IPS-15b (cell line): ENCODE results near the gene CD163.

Source experiments
- H3K27me3 ChIP-seq: one replicate; pipeline ENCODE4 v1.6.1; 2013; ENCODE audit warnings: low read length; ENCODE audit not compliant: control insufficient read depth, insufficient read depth
- H3K36me3 ChIP-seq: one replicate; pipeline ENCODE4 v1.6.1; 2013; ENCODE audit warnings: low read length; ENCODE audit not compliant: control insufficient read depth, insufficient read depth
- H3K4me1 ChIP-seq: one replicate; pipeline ENCODE4 v1.6.1; 2013; ENCODE audit warnings: mild to moderate bottlenecking, low read length; ENCODE audit not compliant: control insufficient read depth, insufficient read depth
- H3K4me3 ChIP-seq: one replicate; pipeline ENCODE4 v1.5.1; 2013; ENCODE audit warnings: low read depth, low read length
- H3K9ac ChIP-seq: one replicate; pipeline ENCODE4 v1.6.1; 2013; ENCODE audit warnings: low read depth, mild to moderate bottlenecking, low read length
- H3K9me3 ChIP-seq: one replicate; pipeline ENCODE4 v1.6.1; 2013; ENCODE audit warnings: mild to moderate bottlenecking, low read length; ENCODE audit not compliant: control insufficient read depth, insufficient read depth

The CD163 gene

DNA sequence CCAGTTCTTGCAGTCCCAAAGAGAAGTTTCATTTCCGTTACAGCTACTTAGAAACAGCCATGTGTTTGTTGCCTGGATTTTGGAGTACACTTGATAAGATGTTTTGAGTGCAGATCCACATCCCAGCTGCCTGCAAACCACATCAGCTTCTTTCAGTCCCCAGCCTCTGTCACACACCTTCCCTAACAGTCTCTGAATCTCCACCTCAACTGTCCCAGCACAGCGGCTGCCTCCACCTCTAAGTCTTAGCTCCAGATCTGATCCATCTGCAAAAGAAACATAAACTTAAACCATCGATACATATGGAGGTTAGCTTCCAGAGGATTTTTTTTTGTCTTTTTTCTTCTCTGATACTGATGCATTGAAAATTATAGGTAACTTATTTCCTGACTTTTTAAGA lies 8.4 kb downstream of the CD163 start:
- Histone ChIP-seq H3K9ac (no peak overlapping the region), H3K9me3 (no peaks in the 10 kb centered on the region), H3K36me3 (no peaks in the 10 kb centered on the region), H3K4me1 (peaks cover 3% of the 10 kb centered on the region), H3K4me3 (no peak overlapping the region), H3K27me3 (no peaks in the 10 kb centered on the region)

DNA sequence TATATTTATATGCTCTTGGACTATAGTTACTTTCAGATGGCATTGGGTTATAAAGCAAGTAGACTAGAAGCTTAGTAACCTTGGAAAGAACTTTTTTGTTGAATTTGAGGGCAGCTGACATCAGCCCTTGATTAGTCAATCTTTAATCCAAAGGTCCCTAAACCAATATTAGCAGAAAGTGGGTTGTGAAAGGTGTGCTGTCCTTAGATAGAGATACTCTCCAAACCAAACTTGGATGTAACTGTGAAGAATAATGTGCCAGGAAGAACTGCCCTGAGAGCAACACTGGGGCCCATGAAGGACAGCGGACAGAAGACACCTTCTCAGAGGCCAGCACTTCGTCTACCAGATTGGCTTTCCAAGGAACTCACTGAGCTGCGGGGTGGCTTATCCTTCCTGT lies 10.6 kb downstream of the CD163 start:
- no peak overlapping the region for H3K4me3 ChIP-seq
- H3K36me3 ChIP-seq = no peaks in the 10 kb centered on the region
- no peaks in the 10 kb centered on the region for H3K9me3 ChIP-seq
- no peaks in the 10 kb centered on the region for H3K27me3 ChIP-seq
- H3K4me1 ChIP-seq = peaks cover 3% of the 10 kb centered on the region
- no peak overlapping the region for H3K9ac ChIP-seq

DNA sequence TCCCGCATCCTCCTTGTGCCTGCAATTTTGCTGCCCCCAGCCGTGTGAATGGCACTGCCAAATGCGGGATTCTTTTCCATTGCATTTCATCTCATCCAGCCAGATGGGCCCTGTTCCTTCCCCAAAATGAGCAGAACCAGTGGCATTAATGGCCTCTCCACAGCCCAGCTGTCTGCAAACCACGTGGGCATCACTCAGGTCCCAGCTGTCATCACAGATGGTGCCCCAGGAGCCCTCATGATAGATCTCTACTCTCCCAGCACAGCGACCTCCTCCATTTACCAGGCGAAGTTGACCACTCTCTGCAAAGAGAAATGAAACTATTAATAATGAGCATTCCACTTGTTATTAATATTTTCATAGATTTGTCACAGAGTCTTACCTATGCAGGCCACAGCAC lies 17.1 kb downstream of the CD163 start:
- Histone ChIP-seq H3K4me3 (no peak overlapping the region), H3K9ac (no peak overlapping the region), H3K4me1 (no peaks in the 10 kb centered on the region), H3K9me3 (no peaks in the 10 kb centered on the region), H3K36me3 (no peaks in the 10 kb centered on the region), H3K27me3 (no peaks in the 10 kb centered on the region)

DNA sequence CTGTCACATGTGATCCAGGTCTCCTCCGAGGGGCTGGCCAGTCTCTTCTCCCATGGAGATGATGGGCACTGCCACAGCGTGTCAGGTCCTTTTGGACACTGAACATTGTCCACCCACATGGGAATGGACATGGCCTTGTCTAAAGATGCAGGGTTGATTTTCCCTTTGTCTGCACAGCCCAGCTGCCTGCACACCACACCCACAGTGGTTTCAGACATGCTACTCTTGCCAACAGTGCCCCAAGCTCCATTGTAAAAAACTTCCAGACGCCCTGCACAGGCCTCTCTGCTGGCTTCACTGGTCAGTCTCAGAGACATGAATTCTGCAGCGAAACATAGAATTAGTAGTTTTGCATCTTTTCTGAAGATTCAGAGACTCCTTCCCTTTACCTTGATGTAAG lies 18.5 kb downstream of the CD163 start:
- Histone ChIP-seq H3K36me3 (no peaks in the 10 kb centered on the region), H3K27me3 (no peaks in the 10 kb centered on the region), H3K9ac (no peak overlapping the region), H3K4me1 (no peaks in the 10 kb centered on the region), H3K4me3 (no peak overlapping the region), H3K9me3 (no peaks in the 10 kb centered on the region)

DNA sequence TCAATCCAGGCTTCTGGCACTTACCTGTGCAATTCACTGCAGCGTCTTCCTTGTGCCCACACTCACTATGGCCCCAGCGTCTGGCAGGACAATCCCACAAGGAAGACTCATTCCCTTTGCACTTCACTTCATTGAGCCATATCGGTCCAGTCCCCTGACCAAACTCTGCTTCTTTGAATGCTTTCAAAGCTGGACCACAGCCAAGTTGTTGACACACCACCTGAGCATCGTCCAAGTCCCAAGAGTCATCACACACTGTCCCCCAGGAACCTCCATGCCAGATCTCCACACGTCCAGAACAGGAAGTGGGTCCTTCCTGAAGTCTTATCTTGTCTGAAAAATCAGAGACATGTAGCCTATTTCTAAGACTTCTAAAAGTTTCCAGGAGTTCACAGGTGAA lies 20.2 kb downstream of the CD163 start:
- Histone ChIP-seq H3K9ac (no peak overlapping the region), H3K36me3 (no peaks in the 10 kb centered on the region), H3K9me3 (no peaks in the 10 kb centered on the region), H3K27me3 (no peaks in the 10 kb centered on the region), H3K4me3 (no peak overlapping the region), H3K4me1 (no peaks in the 10 kb centered on the region)

DNA sequence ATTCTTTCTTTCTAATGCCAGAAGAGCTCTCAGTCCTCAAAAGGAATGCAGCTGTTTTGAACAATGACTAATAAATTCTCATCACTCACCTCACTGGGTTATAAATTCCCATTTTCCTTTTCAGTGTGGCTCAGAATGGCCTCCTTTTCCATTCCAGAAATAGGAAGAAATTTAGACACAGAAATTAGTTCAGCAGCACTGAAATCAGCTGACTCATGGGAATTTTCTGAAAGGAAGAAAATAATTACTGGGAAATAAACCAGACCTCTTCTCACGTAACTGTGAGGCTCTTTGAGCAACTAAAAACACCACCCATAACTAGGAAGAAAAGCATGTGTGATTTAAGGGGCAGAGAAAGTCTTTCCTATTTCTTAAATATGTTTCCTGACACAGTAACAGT lies 23.8 kb downstream of the CD163 start:
- Histone ChIP-seq H3K4me3 (no peak overlapping the region), H3K9ac (no peak overlapping the region), H3K4me1 (no peaks in the 10 kb centered on the region), H3K36me3 (no peaks in the 10 kb centered on the region), H3K27me3 (no peaks in the 10 kb centered on the region), H3K9me3 (no peaks in the 10 kb centered on the region)

DNA sequence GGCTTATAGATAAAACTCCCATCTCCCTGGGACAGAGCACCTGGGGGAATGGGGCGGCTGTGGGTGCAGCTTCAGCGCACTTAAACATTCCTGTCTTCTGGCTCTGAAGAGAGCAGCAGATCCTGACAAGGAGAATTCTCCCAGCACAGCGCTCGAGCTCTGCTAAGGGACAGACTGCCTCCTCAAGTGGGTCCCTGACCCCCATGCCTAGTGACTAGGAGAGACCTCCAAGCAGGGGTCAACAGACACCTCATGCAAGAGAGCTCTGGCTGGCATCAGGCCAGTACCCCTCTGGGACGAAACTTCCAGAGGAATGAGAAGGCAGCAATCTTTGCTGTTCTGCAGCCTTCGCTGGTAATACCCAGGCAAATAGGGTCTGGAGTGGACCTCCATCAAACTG lies 31.5 kb downstream of the CD163 start:
- Histone ChIP-seq H3K9ac (no peak overlapping the region), H3K36me3 (no peaks in the 10 kb centered on the region), H3K27me3 (no peaks in the 10 kb centered on the region), H3K9me3 (no peaks in the 10 kb centered on the region), H3K4me1 (no peaks in the 10 kb centered on the region), H3K4me3 (no peak overlapping the region)

DNA sequence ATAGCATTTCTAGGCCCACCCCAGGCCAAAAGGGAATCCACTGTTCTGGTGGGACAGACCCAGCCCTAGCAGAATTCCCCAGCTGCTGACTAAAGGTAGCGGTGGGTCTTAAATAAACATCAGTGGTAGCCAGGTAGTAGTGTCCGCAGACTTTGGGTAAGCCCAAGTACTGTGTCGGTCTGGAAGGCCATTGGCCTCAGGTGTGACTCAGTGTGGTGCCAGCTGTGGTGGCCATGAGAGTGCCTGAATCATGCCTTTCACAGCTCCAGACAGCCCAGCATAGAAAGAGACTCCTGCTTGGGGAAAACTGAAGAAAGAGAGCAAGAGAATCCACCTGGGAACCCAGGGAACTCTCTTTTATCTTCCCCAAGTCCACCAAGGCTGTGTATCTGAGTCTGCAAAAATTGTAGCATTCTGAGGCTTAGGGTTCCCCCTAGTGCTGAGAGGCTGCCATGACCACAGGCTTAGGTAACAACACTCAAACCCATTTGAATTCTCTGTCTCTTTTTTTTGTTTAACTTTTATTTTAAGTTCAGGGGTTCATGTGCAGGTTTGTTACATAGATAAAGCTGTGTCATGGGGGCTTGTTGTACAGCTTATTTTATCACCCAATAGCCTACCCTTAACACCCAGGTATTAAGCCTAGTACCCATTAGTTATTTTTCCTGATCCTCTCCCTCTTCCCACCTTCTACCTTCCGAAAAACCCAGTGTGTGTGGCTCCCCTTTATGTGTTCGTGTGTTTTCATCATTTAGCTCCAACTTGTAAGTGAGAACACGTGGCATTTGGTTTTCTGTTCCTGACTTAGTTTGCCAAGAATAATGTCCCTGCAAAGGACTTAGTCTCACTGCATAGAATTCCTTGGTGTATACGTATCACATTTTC lies 43.0 kb downstream of the CD163 start:
- Histone ChIP-seq H3K4me1 (no peaks in the 10 kb centered on the region), H3K4me3 (no peak overlapping the region), H3K36me3 (no peaks in the 10 kb centered on the region), H3K9me3 (no peaks in the 10 kb centered on the region), H3K9ac (no peak overlapping the region), H3K27me3 (no peaks in the 10 kb centered on the region)

DNA sequence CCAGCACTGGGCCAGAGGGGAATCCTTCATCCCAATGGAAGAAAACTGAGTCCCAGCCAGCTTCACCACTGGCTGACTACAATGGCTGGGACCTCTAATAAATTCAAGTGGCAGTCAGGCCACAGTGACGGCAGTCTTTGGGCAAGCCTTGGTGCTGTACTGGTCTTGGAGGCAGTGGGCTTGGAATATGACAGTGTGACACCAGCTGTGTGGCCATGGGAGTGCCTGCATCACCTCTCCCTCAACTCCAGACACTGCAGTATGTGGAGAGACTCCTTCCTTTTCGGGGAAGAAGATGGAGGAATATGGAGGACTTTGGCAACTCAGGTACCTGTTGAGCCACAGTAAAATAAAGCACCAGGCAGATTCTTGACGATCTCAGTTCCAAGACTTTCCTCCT lies 43.6 kb downstream of the CD163 start:
- Histone ChIP-seq H3K4me3 (no peak overlapping the region), H3K36me3 (no peaks in the 10 kb centered on the region), H3K27me3 (no peaks in the 10 kb centered on the region), H3K9me3 (no peaks in the 10 kb centered on the region), H3K9ac (no peak overlapping the region), H3K4me1 (no peaks in the 10 kb centered on the region)

DNA sequence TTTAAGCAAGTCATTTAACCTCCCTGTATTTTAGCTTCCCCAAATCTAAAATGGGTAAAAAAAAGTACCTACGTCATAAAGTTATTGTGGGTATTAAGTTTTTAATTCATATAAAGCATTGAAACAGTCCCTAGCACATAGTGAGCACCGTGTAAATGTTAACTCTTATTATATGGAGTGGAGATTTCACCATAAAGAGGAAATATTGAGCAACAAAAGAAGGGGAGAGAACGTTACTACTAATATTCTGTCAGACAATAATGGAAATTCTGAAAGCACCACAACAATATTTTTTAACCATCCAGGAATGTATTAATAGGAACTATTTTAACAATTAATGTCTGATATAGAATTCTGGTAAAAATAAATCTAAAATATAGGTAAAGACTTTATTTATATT lies 51.8 kb downstream of the CD163 start:
- Histone ChIP-seq H3K27me3 (no peaks in the 10 kb centered on the region), H3K9ac (no peak overlapping the region), H3K4me3 (no peak overlapping the region), H3K4me1 (no peaks in the 10 kb centered on the region), H3K36me3 (no peaks in the 10 kb centered on the region), H3K9me3 (no peaks in the 10 kb centered on the region)

DNA sequence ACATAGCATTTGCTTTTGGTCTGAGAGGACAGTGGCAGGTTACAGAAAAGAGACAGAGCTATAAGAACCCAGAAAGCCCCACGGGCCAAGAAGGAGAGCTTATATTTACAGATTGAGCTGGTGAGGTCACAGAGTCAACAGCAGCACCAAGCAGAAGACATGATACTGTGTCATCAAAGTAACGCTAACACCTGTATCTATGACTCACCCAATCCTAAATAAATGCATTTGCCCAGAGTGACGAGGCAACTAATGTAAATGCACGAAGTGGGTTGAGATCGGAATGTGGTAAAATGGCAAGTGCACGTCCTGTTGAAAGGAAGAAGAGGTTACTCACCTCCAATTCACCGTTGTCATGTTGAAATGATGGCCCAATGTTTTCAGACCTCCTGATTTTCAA lies 52.9 kb downstream of the CD163 start:
- Histone ChIP-seq H3K27me3 (no peaks in the 10 kb centered on the region), H3K4me3 (no peak overlapping the region), H3K9me3 (no peaks in the 10 kb centered on the region), H3K9ac (no peak overlapping the region), H3K4me1 (no peaks in the 10 kb centered on the region), H3K36me3 (no peaks in the 10 kb centered on the region)

DNA sequence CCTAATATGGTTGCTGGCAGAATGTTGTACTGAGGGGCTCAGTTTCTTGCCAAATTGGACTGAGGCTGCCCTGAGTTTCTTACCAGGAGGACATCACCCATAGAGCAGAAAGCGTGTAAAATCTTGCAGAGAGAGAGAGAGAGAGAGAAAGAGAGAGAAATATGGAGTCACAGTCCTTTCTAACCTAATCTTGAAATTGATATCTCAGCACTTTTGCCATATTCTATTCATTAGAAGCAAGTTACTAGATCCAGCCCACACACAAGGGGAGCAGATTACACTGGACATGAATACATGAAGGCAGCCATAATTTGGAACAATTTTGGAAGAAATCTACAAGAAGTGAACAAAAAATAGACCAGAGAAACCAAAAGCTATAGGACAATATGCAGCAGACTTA lies 55.5 kb downstream of the CD163 start:
- no peak overlapping the region for H3K4me3 ChIP-seq
- no peaks in the 10 kb centered on the region for H3K4me1 ChIP-seq
- H3K36me3 ChIP-seq = no peaks in the 10 kb centered on the region
- H3K27me3 ChIP-seq = no peaks in the 10 kb centered on the region
- no peak overlapping the region for H3K9ac ChIP-seq
- H3K9me3 ChIP-seq = no peaks in the 10 kb centered on the region
